B cell (primary cell): Measurements from ENCODE around the gene RETREG2.
"Not testable (repeated sequence)": the region's sequence is repeated elsewhere in the genome, so short reads cannot be mapped to it uniquely, and the experiment has no call there.

Experiments used
- EZH2 ChIP-seq: IDR thresholded peaks from 2 replicates; pipeline ENCODE4 v1.6.1; 2012; ENCODE audit warnings: borderline replicate concordance, low read depth, mild to moderate bottlenecking, moderate library complexity, low read length; ENCODE audit not compliant: insufficient read depth, poor library complexity, severe bottlenecking
- TF ChIP-seq, protein P1 (sequence below): fragments of 200-600 bp; IDR thresholded peaks from one replicate; pipeline ENCODE4 v1.8.0; 2022; ENCODE audit warnings: antibody characterized with exemption, mild to moderate bottlenecking

DNA sequence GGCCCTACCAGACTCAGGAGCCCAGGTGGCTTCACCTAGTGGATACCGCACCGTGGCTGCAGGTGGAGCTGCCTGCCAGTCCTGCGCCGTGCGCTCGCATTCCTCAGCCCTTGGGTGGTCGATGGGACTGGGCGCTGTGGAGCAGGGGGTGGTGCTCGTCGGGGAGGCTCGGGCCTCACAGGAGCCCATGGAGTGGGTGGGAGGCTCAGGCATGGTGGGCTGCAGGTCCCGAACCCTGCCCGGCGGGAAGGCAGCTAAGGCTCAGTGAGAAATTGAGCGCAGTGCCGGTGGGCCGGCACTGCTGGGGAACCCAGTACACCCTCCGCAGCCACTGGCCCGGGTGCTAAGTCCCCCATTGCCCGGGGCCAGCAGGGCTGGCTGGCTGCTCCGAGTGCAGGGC lies 23.3 kb downstream of the RETREG2 start:
- TF ChIP-seq, protein P1, sequence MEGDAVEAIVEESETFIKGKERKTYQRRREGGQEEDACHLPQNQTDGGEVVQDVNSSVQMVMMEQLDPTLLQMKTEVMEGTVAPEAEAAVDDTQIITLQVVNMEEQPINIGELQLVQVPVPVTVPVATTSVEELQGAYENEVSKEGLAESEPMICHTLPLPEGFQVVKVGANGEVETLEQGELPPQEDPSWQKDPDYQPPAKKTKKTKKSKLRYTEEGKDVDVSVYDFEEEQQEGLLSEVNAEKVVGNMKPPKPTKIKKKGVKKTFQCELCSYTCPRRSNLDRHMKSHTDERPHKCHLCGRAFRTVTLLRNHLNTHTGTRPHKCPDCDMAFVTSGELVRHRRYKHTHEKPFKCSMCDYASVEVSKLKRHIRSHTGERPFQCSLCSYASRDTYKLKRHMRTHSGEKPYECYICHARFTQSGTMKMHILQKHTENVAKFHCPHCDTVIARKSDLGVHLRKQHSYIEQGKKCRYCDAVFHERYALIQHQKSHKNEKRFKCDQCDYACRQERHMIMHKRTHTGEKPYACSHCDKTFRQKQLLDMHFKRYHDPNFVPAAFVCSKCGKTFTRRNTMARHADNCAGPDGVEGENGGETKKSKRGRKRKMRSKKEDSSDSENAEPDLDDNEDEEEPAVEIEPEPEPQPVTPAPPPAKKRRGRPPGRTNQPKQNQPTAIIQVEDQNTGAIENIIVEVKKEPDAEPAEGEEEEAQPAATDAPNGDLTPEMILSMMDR, result not testable (repeated sequence)
- TF ChIP-seq EZH2, result not testable (repeated sequence)
